ENCODE measurements around the gene FOXO3.
"Not testable (repeated sequence)": the region's sequence is repeated elsewhere in the genome, so short reads cannot be mapped to it uniquely, and the experiment has no call there.

FOXO3 gene

GRCh38 chr6:108559097-108559883 lies 1.4 kb upstream of the FOXO3 start:
- Histone ChIP-seq H3K36me3 (ENCODE audit: control insufficient read depth, low read length) (peaks cover 14% of the 10 kb centered on the region), H3K4me3 (ENCODE audit: low read length) (peak overlapping the region; percentile 98), H4K20me1 (ENCODE audit: control insufficient read depth, insufficient read depth, low read depth, low read length) (peaks cover 13% of the 10 kb centered on the region), H3K79me2 (ENCODE audit: control insufficient read depth, low read length) (peaks cover 21% of the 10 kb centered on the region), H3K4me2 (ENCODE audit: low read length) (peak overlapping the region; percentile 96), H3K27me3 (ENCODE audit: control insufficient read depth, low read length) (no peaks in the 10 kb centered on the region), H3K9me2 (replicated peaks; ENCODE audit: control insufficient read depth, low read length) (no peaks in the 10 kb centered on the region), H3K9me3 (ENCODE audit: control insufficient read depth, insufficient read depth, low read length) (no peaks in the 10 kb centered on the region), H3K4me1 (ENCODE audit: control insufficient read depth, low read length) (peaks cover 33% of the 10 kb centered on the region), H3K27ac (ENCODE audit: low read depth, low read length) (peak overlapping the region; percentile 88), H3F3A (ENCODE audit: control insufficient read depth, insufficient read depth) (peaks cover 22% of the 10 kb centered on the region)
- no peak for TF ChIP-seq EZH2phosphoT487 (IDR thresholded peaks at IDR 0.05; ENCODE audit: borderline replicate concordance, low read length)
- TF ChIP-seq, protein P1, sequence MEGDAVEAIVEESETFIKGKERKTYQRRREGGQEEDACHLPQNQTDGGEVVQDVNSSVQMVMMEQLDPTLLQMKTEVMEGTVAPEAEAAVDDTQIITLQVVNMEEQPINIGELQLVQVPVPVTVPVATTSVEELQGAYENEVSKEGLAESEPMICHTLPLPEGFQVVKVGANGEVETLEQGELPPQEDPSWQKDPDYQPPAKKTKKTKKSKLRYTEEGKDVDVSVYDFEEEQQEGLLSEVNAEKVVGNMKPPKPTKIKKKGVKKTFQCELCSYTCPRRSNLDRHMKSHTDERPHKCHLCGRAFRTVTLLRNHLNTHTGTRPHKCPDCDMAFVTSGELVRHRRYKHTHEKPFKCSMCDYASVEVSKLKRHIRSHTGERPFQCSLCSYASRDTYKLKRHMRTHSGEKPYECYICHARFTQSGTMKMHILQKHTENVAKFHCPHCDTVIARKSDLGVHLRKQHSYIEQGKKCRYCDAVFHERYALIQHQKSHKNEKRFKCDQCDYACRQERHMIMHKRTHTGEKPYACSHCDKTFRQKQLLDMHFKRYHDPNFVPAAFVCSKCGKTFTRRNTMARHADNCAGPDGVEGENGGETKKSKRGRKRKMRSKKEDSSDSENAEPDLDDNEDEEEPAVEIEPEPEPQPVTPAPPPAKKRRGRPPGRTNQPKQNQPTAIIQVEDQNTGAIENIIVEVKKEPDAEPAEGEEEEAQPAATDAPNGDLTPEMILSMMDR (IDR thresholded peaks at IDR 0.05; ENCODE audit: low read depth, low read length, poor library complexity, severe bottlenecking) = no peak

- peaks cover 29% of the 10 kb centered on the region for H3F3A ChIP-seq (ENCODE audit: control insufficient read depth, insufficient read depth)
- H3K36me3 ChIP-seq (ENCODE audit: control insufficient read depth, low read length) = peaks cover 14% of the 10 kb centered on the region
- peaks cover 24% of the 10 kb centered on the region for H3K79me2 ChIP-seq (ENCODE audit: control insufficient read depth, low read length)
- TF ChIP-seq, protein P1 (IDR thresholded peaks at IDR 0.05; ENCODE audit: low read depth, low read length, poor library complexity, severe bottlenecking) = no peak
- no peak for TF ChIP-seq EZH2phosphoT487 (IDR thresholded peaks at IDR 0.05; ENCODE audit: borderline replicate concordance, low read length)
- peaks cover 17% of the 10 kb centered on the region for H4K20me1 ChIP-seq (ENCODE audit: control insufficient read depth, insufficient read depth, low read depth, low read length)
- H3K9me3 ChIP-seq (ENCODE audit: control insufficient read depth, insufficient read depth, low read length) = no peaks in the 10 kb centered on the region
- H3K4me3 ChIP-seq (ENCODE audit: low read length) = peak overlapping the region; percentile 98
- no peaks in the 10 kb centered on the region for H3K27me3 ChIP-seq (ENCODE audit: control insufficient read depth, low read length)
- H3K4me2 ChIP-seq (ENCODE audit: low read length) = peak overlapping the region; percentile 83
- H3K27ac ChIP-seq (ENCODE audit: low read depth, low read length) = peak overlapping the region; percentile 54
- peaks cover 39% of the 10 kb centered on the region for H3K4me1 ChIP-seq (ENCODE audit: control insufficient read depth, low read length)
- H3K9me2 ChIP-seq (replicated peaks; ENCODE audit: control insufficient read depth, low read length) = no peaks in the 10 kb centered on the region
Measured at GRCh38 chr6:108559884-108560462, 744 bp upstream of the FOXO3 start.

DNA sequence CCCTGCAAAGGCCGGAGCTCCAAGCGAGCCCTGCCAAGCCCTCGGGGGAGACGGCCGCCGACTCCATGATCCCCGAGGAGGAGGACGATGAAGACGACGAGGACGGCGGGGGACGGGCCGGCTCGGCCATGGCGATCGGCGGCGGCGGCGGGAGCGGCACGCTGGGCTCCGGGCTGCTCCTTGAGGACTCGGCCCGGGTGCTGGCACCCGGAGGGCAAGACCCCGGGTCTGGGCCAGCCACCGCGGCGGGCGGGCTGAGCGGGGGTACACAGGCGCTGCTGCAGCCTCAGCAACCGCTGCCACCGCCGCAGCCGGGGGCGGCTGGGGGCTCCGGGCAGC lies 561 bp downstream of the FOXO3 start:
- H3K27ac ChIP-seq (ENCODE audit: low read depth, low read length); H3K4me2 ChIP-seq (ENCODE audit: low read length); H3K27me3 ChIP-seq (ENCODE audit: control insufficient read depth, low read length); H3K9me2 ChIP-seq (replicated peaks; ENCODE audit: control insufficient read depth, low read length); H3K9me3 ChIP-seq (ENCODE audit: control insufficient read depth, insufficient read depth, low read length); H3K4me3 ChIP-seq (ENCODE audit: low read length): not testable (repeated sequence)
- H3K4me1 ChIP-seq (ENCODE audit: control insufficient read depth, low read length) = peaks cover 52% of the 10 kb centered on the region
- H4K20me1 ChIP-seq (ENCODE audit: control insufficient read depth, insufficient read depth, low read depth, low read length) = peaks cover 26% of the 10 kb centered on the region
- peaks cover 17% of the 10 kb centered on the region for H3K36me3 ChIP-seq (ENCODE audit: control insufficient read depth, low read length)
- peaks cover 28% of the 10 kb centered on the region for H3K79me2 ChIP-seq (ENCODE audit: control insufficient read depth, low read length)
- peaks cover 41% of the 10 kb centered on the region for H3F3A ChIP-seq (ENCODE audit: control insufficient read depth, insufficient read depth)

Measured in DOHH2 (cell line).